Activated T-cell treated with anti-CD3 and anti-CD28 coated beads, Interleukin-2, amount 50 U/mL, for 48 hours (primary cell): ENCODE measurements around the gene SLC16A13.

ENCODE experiments used
- DNase-seq, 2 experiments: peaks; one replicate each; pipeline ENCODE4 v3.0.0-alpha.2; 2020

Gene SLC16A13

DNA sequence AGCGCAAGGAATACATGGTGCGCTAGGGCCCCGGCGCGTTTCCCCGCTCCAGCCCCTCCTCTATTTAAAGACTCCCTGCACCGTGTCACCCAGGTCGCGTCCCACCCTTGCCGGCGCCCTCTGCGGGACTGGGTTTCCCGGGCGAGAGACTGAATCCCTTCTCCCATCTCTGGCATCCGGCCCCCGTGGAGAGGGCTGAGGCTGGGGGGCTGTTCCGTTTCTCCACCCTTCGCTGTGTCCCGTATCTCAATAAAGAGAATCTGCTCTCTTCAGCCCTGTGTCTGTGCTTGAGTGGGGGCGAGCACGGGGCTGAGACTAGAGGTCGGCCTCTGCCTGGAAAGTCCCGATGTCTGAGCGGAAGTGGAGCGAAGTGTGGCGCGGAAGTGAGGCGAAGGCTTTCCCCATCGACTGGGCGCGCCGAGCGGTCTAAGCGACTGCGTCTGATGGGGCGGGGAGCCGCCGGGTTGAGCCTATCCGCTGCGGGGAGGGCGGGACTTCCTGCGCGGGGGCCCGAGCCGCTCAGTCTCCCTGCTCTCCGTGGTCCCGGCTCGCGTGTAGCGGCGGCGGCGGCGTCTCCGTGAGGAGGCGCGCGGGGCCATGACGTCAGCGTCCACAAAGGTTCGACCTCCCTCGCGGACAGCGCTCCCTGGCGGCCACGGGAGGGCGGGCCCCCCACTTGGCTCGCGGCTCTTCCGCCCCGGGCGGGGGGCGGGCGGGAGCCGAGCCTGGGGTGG, 21.4 kb upstream of the SLC16A13 start:
- DNase-seq = peak; percentile 97 to 98

DNA sequence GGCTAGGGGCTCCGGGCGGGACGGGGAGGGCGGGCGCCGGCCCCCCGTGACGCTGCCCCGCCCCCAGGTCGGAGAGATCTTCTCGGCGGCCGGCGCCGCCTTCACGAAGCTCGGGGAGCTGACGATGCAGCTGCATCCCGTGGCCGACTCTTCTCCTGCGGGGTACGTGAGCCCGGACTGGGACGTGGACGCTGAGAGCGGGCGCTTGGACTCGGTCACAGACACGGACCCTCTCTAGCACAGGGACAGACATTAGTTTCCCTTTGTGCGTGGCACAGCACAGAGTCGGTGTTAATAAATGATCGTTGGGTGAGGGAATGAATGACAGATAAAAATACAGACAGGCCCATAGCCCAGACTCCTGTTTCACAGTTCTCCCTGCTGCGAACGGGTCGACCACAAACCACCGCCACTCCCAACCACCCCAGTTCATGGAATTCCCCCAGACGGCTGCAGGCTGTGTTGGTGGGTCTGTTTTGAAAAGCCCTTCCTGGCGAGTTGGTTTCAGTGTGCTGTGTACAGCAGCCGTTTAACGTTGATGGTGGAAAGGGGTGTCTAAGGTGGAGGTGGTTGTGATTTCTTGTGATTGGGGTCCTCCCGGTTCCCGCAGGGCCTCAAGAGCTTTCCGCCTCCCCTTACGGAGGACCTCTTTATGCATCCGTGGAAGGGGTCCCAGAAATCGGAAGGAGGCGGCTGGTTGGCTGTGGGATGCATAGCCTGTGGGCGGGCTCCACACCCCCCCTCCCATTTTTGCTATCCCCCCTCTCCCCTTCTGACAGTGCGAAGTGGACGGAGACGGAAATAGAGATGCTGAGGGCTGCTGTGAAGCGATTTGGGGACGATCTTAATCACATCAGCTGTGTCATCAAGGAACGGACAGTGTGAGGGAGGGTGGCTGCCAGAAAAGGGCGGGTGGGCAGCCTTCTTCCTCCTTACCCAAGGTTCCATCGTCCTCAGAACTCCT, 20.5 kb upstream of the SLC16A13 start:
- peak; percentile 83 for DNase-seq

- peak in 1 of 2 experiments; percentile 42 for DNase-seq
Observed at GRCh38 chr17:7016418-7016817, 19.4 kb upstream of the SLC16A13 start.

- no peak for DNase-seq
Observed at GRCh38 chr17:7016886-7017826, 18.7 kb upstream of the SLC16A13 start.

- peak; percentile 50 to 58 for DNase-seq
Observed at GRCh38 chr17:7017827-7018200, 18.0 kb upstream of the SLC16A13 start.

DNA sequence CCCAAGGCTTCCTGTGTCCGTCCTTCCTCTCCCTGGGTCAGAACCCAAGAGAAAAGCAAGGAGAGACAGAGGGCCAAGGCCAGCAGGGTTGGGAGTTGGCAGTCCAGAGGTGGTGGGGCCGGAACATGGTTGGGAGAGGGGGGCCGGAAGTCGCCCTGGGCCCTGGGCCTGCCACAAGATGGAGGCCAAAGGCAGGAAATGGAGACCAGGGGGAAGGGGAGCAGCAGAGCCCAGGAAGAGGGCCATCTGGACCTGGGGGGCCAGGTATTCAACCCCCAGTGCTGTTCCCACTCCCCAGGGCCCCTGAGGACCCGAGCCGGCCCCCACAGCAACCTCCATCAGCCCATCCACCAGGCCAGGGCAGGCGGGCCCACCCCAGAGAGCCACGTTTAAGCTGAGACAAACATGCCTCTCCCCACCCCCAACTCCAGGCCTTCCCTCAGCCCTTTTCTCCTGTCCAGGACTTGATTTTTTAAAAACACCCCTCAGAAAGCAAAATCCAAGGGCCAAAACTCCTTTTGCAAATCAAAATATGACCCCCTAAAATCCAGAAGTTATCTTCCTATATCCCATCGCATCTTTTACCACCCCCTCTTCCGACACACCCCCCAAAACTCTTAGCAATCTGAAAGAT, 17.4 kb upstream of the SLC16A13 start:
- DNase-seq = no peak

- no peak for DNase-seq
Observed at GRCh38 chr17:7019367-7019766, 16.4 kb upstream of the SLC16A13 start.

- no peak for DNase-seq
Observed at GRCh38 chr17:7019839-7020519, 15.8 kb upstream of the SLC16A13 start.

- DNase-seq = no peak
Observed at GRCh38 chr17:7020894-7021664, 14.7 kb upstream of the SLC16A13 start.

- peak; percentile 89 to 91 for DNase-seq
Observed at GRCh38 chr17:7021993-7022778, 13.6 kb upstream of the SLC16A13 start.

DNA sequence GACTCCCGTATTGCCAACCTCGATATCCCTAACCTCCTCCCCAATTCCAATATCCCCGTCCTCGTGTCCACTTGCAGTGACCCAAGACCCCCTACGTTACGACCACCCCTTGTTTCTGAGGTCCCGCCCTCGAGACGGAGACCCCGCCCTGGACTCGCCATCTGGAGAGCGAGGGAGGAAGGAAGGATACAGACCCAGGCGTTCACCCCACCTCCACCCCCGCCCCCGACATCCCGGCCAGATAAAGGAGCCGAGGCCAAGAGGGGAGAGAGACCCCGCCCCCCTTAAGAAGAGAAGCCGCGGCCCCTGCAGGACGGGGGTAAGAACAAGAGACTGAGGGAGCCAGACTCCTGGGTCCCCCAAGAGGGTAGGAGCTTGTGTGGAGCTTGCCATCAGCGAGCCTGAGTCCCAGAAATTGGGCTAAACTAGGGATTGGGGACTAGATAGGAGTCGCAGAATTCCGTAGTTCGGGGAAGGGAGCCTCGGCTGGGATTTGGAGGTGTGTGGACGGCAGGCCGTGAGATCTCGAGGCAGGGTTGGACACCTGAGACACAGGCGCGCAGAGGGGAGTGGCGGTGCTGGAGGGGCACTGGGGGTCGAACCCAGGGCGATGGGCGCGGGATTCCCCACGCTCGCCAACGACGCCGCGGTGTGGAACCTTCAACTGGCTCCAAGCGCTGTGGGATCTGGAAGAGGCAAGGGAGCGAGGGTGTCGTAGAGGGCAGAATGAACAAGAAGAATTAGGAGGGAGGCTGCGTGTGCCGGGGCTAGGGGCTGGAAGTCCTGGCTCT, 12.8 kb upstream of the SLC16A13 start, which contains the start of gene BCL6B:
Gene BCL6B, plus strand, starts transcription at position 270 of the 791 bp plus-strand sequence. CDS start 622 bp downstream, outside the sequence.
- DNase-seq = peak in 1 of 2 experiments; percentile 40

DNA sequence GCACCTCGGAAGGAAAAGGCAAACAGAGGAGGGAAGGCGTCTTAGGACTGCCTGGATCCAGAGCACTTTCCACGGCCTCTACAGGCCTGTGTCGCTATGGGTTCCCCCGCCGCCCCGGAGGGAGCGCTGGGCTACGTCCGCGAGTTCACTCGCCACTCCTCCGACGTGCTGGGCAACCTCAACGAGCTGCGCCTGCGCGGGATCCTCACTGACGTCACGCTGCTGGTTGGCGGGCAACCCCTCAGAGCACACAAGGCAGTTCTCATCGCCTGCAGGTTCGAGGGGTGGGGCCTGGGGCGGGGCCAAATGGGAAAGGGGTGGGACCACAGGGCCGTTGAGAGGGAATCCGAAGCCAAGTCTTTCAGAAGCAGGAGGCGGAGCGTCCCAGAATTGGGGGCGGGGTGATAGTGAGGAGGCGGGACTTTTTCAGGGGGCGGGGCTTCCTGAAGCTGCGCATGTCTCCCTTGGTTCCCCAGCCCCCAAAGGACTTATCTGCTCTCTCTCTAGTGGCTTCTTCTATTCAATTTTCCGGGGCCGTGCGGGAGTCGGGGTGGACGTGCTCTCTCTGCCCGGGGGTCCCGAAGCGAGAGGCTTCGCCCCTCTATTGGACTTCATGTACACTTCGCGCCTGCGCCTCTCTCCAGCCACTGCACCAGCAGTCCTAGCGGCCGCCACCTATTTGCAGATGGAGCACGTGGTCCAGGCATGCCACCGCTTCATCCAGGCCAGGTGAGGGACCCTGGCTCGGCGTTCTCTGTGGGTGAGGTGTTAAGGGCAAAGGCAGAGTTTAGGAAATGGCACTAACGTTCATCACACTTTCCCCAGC, 12.0 kb upstream of the SLC16A13 start:
- peak; percentile 97 to 98 for DNase-seq

DNA sequence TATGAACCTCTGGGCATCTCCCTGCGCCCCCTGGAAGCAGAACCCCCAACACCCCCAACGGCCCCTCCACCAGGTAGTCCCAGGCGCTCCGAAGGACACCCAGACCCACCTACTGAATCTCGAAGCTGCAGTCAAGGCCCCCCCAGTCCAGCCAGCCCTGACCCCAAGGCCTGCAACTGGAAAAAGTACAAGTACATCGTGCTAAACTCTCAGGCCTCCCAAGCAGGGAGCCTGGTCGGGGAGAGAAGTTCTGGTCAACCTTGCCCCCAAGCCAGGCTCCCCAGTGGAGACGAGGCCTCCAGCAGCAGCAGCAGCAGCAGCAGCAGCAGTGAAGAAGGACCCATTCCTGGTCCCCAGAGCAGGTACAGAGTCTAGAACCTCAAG, 11.4 kb upstream of the SLC16A13 start:
- DNase-seq = no peak

- no peak for DNase-seq
Observed at GRCh38 chr17:7025245-7025644, 10.6 kb upstream of the SLC16A13 start.

DNA sequence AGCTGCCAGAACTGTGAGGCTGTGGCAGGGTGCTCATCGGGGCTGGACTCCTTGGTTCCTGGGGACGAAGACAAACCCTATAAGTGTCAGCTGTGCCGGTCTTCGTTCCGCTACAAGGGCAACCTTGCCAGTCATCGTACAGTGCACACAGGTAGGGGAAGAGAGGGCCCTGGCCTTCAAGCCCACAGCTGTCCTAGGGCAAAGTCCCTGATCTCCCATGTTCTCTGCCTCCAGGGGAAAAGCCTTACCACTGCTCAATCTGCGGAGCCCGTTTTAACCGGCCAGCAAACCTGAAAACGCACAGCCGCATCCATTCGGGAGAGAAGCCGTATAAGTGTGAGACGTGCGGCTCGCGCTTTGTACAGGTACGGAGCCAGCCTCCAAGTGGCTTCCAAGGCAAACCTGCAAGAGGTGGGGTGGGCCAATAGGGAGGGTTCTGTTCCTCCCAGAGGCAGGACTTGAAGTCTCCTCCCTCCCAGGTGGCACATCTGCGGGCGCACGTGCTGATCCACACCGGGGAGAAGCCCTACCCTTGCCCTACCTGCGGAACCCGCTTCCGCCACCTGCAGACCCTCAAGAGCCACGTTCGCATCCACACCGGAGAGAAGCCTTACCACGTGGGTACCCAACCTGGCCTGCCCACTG, 9.2 kb upstream of the SLC16A13 start:
- no peak for DNase-seq

GRCh38 chr17:7027335-7027734, 8.5 kb upstream of the SLC16A13 start:
- DNase-seq = no peak

DNA sequence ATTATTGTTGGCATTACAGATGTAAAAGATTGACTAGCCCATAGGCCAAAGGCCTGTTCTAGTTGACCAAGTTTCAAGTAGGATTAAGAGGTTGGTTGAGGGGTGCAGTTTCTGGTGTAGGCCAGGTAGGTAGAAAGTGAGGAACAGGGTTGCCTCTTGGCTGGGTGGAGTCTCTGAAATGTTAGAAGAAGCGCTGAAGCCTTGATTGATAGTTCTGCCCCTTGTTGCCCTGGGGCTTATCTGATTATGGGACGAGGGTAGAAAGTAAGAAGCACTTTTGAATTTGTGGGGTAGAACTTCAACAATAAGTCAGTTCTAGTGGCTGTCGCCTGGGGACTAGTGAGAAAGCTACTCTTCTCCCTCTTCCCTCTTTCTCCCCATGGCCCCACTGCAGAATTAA, 6.7 kb upstream of the SLC16A13 start:
- no peak for DNase-seq

GRCh38 chr17:7029659-7030058, 6.2 kb upstream of the SLC16A13 start:
- peak; percentile 58 to 66 for DNase-seq
